A673 (cell line): ENCODE data around the gene MGME1. TPM values are rescaled to one million over a fixed set of nuclear protein-coding genes. Genes with fewer than 3 reads are reported as not detected.

ENCODE experiments used
- BruUV-seq: library from RNA; stranded (reverse); fragments of 400-500 nt; replicated peaks from 2 replicates; lab custom pipeline; 2021; lab: Mats Ljungman, UMichigan
- CTCF ChIA-PET: fragments of 300-600 bp; sonication (Branson Sonifier 250); formaldehyde crosslinking; loops from one replicate; lab custom pipeline; 2022; ENCODE audit warnings: antibody characterized with exemption; lab: Charles Lee
- POLR2A ChIA-PET: fragments of 300-600 bp; sonication (Branson Sonifier 250); formaldehyde crosslinking; loops from one replicate; lab custom pipeline; 2022; ENCODE audit warnings: antibody characterized with exemption; ENCODE audit not compliant: low non-redundant PET; lab: Charles Lee
- DNase-seq: peaks from one replicate; pipeline ENCODE4 v3.0.0-alpha.2; 2015; ENCODE audit warnings: low spot score
- H3K27ac ChIP-seq: fragments of 200-600 bp; sonication (generic); 2 replicates; pipeline ENCODE4 v1.5.1; 2016; ENCODE audit warnings: mixed run types, low read depth, mild to moderate bottlenecking, mixed read lengths, antibody characterized with exemption, low read length; ENCODE audit not compliant: poor library complexity, severe bottlenecking
- H3K27me3 ChIP-seq: fragments of 200-600 bp; sonication (generic); replicated peaks from 2 replicates; pipeline ENCODE4 v1.6.1; 2017; ENCODE audit warnings: mixed run types, low read depth, mild to moderate bottlenecking, mixed read lengths, antibody characterized with exemption, low read length; ENCODE audit not compliant: insufficient read depth, poor library complexity
- H3K36me3 ChIP-seq: fragments of 200-600 bp; sonication (generic); 2 replicates; pipeline ENCODE4 v1.6.1; 2016; ENCODE audit warnings: mixed run types, mild to moderate bottlenecking, mixed read lengths, antibody characterized with exemption, low read length; ENCODE audit not compliant: insufficient read depth, poor library complexity, severe bottlenecking
- H3K4me1 ChIP-seq: fragments of 200-600 bp; sonication (generic); 2 replicates; pipeline ENCODE4 v1.6.1; 2017; ENCODE audit warnings: mixed run types, mild to moderate bottlenecking, mixed read lengths, antibody characterized with exemption, low read length; ENCODE audit not compliant: insufficient read depth, poor library complexity, severe bottlenecking
- H3K4me3 ChIP-seq: fragments of 200-600 bp; sonication (generic); 2 replicates; pipeline ENCODE4 v1.5.1; 2016; ENCODE audit warnings: low read depth, mixed run types, mild to moderate bottlenecking, mixed read lengths, low read length; ENCODE audit not compliant: poor library complexity, severe bottlenecking
- H3K9me3 ChIP-seq: fragments of 200-600 bp; sonication (generic); 2 replicates; pipeline ENCODE4 v1.6.1; 2016; ENCODE audit warnings: mixed run types, low read depth, mild to moderate bottlenecking, mixed read lengths, antibody characterized with exemption, low read length; ENCODE audit not compliant: poor library complexity, severe bottlenecking
- CTCF ChIP-seq: fragments of 300-800, 200-600 bp; sonication (generic); conservative IDR thresholded peaks from 2 replicates; pipeline ENCODE4 v1.5.1; 2017; ENCODE audit warnings: low read depth, mild to moderate bottlenecking, antibody characterized with exemption, low read length, moderate library complexity, mixed read lengths
- EZH2 ChIP-seq: fragments of 200-600 bp; sonication (generic); IDR thresholded peaks from 2 replicates; pipeline ENCODE4 v1.6.1; 2017; ENCODE audit warnings: borderline replicate concordance, low read depth, mild to moderate bottlenecking, mixed read lengths, antibody characterized with exemption, low read length; ENCODE audit not compliant: poor library complexity, severe bottlenecking
- intact Hi-C: fragments of 100-400 bp; cut with micrococcal nuclease; formaldehyde crosslinking; loops from one replicate; pipeline ENCODE4 v1.10.0; 2022; ENCODE audit not compliant: unreplicated experiment
- total RNA-seq: library from RNA; stranded (reverse); gene quantifications from 2 replicates; pipeline ENCODE4 v1.2.3, GENCODE V29; 2021

MGME1 gene
- total RNA-seq, 1 experiment from 2014 or later: 41.4 TPM

GRCh38 chr20:17963114-17963897, 5.5 kb upstream of the MGME1 start:
- BruUV-seq: no TSS peak
- intact Hi-C loops: loop anchor here (10.0 kb wide), 1 partner anchor 429 kb away; the partner anchor contains the start of gene BFSP1
- peak overlapping the region; percentile 13 for H3K4me3 ChIP-seq
- H3K36me3 ChIP-seq: peaks cover 31% of the 10 kb centered on the region
- no peaks in the 10 kb centered on the region for H3K9me3 ChIP-seq
- H3K27me3 ChIP-seq: no peaks in the 10 kb centered on the region
- ChIA-PET POLR2A (no interaction called here), CTCF (interaction anchor here (0.7 kb wide), 1 partner anchor 426 kb away, joined by 3 read pairs; no protein-coding TSS in a partner anchor)
- TF ChIP-seq EZH2 (no peak), CTCF (no peak)
- no peak for DNase-seq
- peaks cover 72% of the 10 kb centered on the region for H3K4me1 ChIP-seq
- peak overlapping the region; percentile 99 for H3K27ac ChIP-seq

- POLR2A ChIA-PET: no interaction called here
- intact Hi-C loops: loop anchor here (10.0 kb wide), 1 partner anchor 429 kb away; the partner anchor contains the start of gene BFSP1
- no peak for TF ChIP-seq CTCF
- TF ChIP-seq EZH2: no peak
- peaks cover 64% of the 10 kb centered on the region for H3K4me1 ChIP-seq
- CTCF ChIA-PET: no interaction called here
- H3K36me3 ChIP-seq: peaks cover 31% of the 10 kb centered on the region
- H3K9me3 ChIP-seq: no peaks in the 10 kb centered on the region
- peak overlapping the region; percentile 13 for H3K4me3 ChIP-seq
- peak overlapping the region; percentile 99 for H3K27ac ChIP-seq
- no peak for DNase-seq
- no peaks in the 10 kb centered on the region for H3K27me3 ChIP-seq
- BruUV-seq: no TSS peak
Observed at GRCh38 chr20:17964073-17964472, 4.7 kb upstream of the MGME1 start.

DNA sequence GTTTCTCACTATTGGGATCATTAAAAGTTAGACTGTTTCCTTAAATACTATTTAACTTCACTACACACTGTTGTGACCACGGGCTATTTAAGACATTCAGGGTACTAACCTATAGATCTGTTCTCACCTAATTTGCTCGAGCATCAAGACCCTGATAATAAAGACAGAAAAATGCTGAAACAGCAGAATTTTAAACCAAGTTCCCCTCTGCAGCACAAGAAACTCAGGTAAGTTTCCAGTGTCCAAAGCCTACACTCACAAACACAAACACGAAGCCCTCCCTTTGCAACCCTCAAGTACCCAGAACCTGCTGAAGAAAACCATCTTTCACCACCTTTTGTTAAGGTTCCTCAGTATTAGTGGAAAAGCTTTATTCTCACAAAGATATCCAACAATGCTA, 4.2 kb upstream of the MGME1 start:
- no TSS peak for BruUV-seq
- peaks cover 59% of the 10 kb centered on the region for H3K4me1 ChIP-seq
- CTCF ChIA-PET: no interaction called here
- H3K27ac ChIP-seq: peak overlapping the region; percentile 99
- TF ChIP-seq EZH2 (no peak), CTCF (no peak)
- intact Hi-C loops: loop anchor here (10.0 kb wide), 1 partner anchor 430 kb away; the partner anchor contains the start of gene BFSP1
- H3K27me3 ChIP-seq: no peaks in the 10 kb centered on the region
- POLR2A ChIA-PET: no interaction called here
- no peaks in the 10 kb centered on the region for H3K9me3 ChIP-seq
- peaks cover 31% of the 10 kb centered on the region for H3K36me3 ChIP-seq
- H3K4me3 ChIP-seq: peak overlapping the region; percentile 75
- DNase-seq: no peak
